GM12875 (cell line): Measurements from ENCODE around the gene C13orf46.
A peak's percentile ranks its signal among the peaks of the same experiment; 100 is the strongest.

Experiments
- H3K4me3 ChIP-seq: one replicate; pipeline ENCODE4 v1.5.1; 2011; ENCODE audit warnings: low read depth, low read length, control low read depth
- CTCF ChIP-seq: IDR thresholded peaks from 2 replicates; pipeline ENCODE4 v1.5.1; 2011; ENCODE audit warnings: low read depth, mild to moderate bottlenecking, control low read depth, inconsistent platforms, low read length, moderate library complexity, borderline replicate concordance; ENCODE audit not compliant: insufficient read depth

C13orf46 gene

GRCh38 chr13:113950451-113951245, 23.2 kb downstream of the C13orf46 start:
- TF ChIP-seq CTCF, result no peak
- no peak overlapping the region for H3K4me3 ChIP-seq

GRCh38 chr13:113949546-113949945, 24.3 kb downstream of the C13orf46 start:
- H3K4me3 ChIP-seq, result no peak overlapping the region
- no peak for TF ChIP-seq CTCF

GRCh38 chr13:113948034-113948742, 25.7 kb downstream of the C13orf46 start:
- no peak overlapping the region for H3K4me3 ChIP-seq
- TF ChIP-seq CTCF, result no peak

- TF ChIP-seq CTCF, result peak; percentile 22; the same call in 1 of the 2 replicates
- H3K4me3 ChIP-seq, result no peak overlapping the region
Observed at GRCh38 chr13:113947311-113948033, 26.4 kb downstream of the C13orf46 start.

GRCh38 chr13:113946409-113947181, 27.3 kb downstream of the C13orf46 start:
- no peak for TF ChIP-seq CTCF
- H3K4me3 ChIP-seq, result no peak overlapping the region

- no peak overlapping the region for H3K4me3 ChIP-seq
- TF ChIP-seq CTCF, result no peak
Observed at GRCh38 chr13:113945857-113946408, 27.9 kb downstream of the C13orf46 start.
